ENCODE data around the gene NADSYN1.
"Not testable (repeated sequence)": the region's sequence is repeated elsewhere in the genome, so short reads cannot be mapped to it uniquely, and the experiment has no call there.

The NADSYN1 gene

DNA sequence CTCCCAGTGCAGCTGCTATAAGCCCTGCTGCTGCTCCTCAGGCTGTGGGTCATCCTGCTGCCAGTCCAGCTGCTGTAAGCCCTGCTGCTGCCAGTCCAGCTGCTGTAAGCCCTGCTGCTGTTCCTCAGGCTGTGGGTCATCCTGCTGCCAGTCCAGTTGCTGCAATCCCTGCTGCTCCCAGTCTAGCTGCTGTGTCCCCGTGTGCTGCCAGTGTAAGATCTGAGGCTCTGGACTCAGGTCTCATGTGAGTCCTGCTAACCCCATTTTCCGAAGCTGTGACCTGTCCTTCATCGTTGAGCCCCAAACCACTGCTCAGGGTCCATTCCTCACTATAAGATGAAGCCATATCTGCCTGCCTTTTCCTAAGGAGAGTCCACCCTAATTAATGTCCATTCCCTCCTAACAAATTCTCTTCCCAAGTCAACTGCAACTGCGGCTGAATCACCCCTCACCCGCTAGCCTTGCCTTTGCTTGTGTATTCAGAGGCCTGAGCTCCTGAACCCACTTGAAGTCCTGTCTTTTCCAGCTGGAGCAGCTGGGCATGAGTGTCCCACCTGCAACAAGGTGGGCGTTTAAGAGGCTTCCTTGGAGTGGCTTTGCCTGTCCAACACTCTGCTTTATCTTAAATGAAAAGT is 74.7 kb downstream of the NADSYN1 start:
- no peak for DNase-seq (ENCODE audit: low read depth)

DNA sequence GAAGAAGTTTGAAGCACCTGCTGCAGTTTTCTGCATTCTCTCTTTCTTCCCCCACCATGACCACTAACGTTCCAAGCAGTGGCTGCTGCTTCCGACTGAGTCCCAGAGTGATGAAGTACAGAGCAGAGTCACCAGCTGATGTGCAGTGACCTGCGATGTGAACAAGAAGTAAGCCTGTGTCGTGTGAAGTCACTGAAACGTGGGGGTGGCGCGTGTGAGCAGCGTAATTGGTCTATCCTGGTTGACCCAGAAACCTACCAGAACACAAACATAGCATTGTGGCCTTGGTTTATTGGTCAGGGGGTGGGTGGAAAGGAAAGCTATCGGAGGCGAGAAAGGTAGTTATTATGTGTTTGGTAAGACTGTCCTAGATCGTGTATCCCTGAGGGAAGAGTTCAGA is 77.6 kb downstream of the NADSYN1 start:
- no peak for DNase-seq (ENCODE audit: low read depth)

DNA sequence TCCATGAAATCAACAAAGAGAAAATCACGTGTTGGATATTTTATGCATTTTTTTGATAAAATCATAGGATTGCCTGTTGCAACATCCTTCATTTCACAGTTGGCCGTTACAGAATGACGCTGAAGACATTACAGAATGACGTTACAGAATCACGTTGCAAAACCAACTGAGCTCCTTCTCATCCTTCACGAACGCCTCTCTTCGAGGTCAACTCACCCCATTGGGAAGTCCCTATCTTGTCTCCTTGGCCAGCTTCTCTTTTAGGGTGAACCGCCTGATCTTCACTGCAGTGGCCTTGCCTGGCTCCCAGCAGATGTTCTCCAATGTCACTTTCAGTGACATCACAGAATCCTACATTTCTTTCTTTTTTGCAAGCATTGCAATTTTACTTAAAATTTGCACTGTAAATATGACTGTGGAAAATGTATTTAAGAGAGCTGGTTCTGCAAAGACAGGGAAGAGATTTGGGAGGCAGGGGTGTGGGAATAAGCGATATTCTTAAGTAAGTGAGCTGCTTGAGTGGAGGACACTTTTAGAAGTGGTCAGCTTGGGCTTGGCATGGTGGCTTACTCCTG is 79.1 kb downstream of the NADSYN1 start:
- DNase-seq (ENCODE audit: low read depth) = no peak

DNA sequence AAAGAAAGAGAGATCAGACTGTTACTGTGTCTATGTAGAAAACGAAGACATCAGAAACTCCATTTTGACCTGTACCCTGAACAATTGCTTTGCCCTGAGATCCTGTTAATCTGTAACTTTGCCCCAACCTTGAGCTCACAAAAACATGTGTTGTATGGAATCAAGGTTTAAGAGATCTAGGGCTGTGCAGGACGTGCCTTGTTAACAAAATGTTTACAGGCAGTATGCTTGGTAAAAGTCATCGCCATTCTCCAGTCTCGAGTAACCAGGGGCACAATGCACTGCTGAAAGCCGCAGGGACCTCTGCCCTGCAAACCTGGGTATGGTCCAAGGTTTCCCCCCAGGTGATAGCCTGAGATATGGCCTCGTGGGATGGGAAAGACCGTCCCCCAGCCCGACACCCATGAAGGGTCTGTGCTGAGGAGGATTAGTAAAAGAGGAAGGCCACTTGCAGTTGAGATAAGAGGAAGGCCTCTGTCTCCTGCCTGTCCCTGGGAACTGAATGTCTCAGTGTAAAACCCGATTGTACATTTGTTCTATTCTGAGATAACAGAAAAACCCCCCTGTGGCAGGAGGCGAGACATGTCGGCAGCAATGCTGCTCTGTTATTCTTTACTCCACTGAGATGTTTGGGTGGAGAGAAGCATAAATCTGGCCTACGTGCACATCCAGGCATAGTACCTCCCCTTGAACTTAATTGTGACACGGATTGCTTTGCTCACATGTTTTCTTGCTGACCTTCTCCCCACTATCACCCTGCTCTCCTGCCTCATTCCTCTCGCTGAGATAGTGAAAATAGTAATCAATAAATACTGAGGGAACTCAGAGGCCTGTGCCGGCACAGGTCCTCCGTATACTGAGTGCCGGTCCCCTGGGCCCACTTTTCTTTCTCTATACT is 82.0 kb downstream of the NADSYN1 start:
- DNase-seq (ENCODE audit: low read depth) = not testable (repeated sequence)

DNA sequence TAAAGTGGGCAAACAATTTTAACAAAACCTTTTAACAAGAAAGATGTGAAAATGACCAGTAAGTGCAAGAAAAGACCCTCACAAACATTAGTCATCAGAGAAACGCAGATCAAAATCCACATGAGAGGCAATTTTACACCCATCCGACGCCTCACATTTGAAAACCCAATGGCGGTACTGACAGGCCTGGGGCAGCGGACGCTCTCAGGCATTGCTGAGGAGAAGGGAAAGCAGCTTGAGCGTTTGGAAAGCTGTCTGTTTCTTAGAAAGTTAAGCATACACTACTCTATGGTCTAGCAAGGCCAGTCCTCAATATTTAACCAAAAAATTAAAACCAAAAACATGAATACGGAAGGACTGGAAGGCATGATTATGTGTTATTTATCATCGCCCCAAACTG is 82.8 kb downstream of the NADSYN1 start:
- DNase-seq (ENCODE audit: low read depth) = no peak

DNA sequence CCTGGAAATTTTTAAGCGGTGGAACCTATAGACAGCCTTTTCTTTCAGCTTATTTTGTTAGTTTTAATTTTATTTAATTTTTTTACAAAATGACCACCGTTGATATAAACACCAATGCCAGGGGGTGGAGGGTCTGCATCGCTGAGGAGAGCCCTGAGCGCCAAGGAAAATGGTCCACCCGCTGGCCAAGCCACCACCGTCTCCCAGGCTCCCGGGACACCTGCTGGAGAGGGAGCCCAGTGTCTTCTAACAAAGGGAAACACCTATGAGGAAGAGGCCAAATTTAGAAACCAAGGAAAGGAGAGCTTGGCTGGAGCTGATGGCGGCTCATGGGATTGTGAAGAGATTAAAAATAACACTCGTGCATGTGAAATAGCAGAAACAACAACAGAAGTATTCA is 84.5 kb downstream of the NADSYN1 start:
- no peak for DNase-seq (ENCODE audit: low read depth)

DNA sequence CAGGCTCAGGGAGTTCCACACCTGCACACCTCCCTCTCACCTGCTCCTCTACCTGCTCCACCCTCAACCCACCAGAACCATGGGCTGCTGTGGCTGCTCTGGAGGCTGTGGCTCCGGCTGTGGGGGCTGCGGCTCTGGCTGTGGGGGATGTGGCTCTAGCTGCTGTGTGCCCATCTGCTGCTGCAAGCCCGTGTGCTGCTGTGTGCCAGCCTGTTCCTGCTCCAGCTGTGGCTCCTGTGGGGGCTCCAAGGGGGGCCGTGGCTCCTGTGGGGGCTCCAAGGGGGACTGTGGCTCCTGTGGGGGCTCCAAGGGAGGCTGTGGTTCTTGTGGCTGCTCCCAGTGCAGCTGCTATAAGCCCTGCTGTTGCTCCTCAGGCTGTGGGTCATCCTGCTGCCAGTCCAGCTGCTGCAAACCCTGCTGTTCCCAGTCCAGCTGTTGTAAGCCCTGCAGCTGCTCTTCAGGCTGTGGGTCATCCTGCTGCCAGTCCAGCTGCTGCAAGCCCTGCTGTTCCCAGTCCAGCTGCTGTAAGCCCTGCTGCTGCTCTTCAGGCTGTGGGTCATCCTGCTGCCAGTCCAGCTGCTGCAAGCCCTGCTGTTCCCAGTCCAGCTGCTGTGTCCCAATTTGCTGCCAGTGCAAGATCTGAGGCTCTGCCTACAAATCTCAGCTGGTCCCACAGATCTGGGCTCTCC is 85.1 kb downstream of the NADSYN1 start, which contains the start of gene KRTAP5-8:
Gene KRTAP5-8, plus strand, starts transcription at position 49 of the 689 bp plus-strand sequence. Its CDS starts 31 bp downstream, at position 80.
- DNase-seq (ENCODE audit: low read depth) = not testable (repeated sequence)

DNA sequence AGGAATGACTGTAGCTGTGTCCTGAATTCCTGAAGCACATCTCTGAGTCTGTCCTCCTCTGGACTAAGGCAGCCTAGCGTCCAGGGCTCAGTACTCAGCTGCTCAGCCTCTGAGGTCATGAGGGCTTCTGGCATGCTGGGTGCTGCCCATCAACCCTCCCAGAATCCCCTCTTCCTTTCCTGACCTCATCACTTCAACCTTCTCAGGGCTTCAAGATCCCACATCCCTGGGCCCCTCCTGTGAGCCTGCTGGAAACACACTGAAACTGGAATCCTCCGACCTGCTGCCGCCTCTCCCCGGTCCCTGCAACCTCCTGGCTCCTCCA is 85.6 kb downstream of the NADSYN1 start:
- no peak for DNase-seq (ENCODE audit: low read depth)

DNA sequence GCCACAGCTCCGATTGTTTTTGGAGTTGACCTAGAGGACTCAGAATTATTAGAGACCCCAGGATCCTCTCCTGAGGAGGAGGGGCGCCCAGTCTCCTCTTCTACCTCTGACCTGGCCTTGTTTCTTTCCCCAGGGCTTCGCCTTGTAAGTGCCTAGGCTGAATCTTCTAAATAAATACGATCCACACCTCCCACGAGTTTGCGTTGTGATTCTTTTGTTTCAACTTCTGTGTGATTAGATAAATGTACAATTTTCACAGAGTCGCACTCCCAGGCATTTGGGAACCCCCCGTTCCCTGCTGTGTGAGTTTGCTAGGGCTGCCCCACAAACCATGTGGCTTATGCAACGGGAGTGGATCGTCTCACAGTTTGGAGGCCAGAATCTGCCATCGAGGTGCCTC is 86.0 kb downstream of the NADSYN1 start:
- DNase-seq (ENCODE audit: low read depth) = no peak

DNA sequence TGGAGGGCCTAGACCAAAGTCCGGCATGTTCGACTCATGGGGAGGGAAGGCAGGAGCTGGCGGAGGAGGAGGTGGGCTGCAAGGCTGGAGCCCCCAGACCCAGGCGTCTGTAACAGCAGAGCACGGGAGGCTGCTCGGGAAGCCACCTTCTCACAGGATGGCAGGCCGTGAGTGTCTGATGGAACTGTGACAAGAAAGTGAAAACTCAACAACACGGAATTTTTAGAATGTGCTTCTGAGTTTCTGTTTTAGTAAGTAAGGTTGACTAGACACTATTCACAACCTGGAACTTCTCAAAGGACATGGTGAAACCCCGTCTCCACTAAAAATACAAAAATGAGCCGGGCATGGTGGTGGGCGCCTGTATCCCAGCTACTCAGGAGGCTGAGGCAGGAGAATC is 87.0 kb downstream of the NADSYN1 start:
- not testable (repeated sequence) for DNase-seq (ENCODE audit: low read depth)

DNA sequence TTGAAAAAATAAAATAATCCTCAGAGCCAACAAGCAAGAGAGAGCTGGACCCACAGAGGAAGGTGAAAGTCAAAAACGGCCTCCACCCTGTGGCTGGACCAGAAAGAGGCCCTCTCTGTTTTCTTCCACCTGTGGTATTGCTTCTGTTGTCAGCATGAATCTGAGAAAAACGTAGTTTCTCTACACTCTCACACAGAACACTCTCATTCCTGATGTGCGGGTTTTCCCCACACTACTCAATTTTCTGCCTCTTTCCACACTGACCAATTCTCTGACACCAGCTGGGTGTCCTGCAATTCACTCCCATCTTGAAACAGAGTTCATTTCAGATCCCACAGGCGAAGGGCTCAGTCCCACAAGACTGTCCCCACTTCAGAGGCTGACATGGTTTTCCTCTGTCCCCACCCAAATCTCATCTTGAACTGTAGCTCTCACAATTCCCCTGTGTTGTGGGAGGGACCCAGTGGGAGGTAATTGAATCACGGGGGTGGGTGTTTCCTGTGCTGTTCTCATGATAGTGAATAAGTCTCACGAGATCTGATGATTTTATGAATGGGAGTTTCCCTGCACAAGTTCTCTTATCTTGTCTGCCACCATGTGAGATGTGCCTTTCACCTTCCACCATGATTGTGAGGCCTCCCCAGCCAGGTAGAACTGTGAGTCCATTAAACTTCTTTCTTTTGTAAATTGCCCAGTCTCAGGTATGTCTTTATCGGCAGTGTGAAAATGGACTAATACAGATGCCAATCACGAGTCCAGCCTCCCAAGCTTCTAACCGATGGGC is 87.7 kb downstream of the NADSYN1 start:
- not testable (repeated sequence) for DNase-seq (ENCODE audit: low read depth)

DNA sequence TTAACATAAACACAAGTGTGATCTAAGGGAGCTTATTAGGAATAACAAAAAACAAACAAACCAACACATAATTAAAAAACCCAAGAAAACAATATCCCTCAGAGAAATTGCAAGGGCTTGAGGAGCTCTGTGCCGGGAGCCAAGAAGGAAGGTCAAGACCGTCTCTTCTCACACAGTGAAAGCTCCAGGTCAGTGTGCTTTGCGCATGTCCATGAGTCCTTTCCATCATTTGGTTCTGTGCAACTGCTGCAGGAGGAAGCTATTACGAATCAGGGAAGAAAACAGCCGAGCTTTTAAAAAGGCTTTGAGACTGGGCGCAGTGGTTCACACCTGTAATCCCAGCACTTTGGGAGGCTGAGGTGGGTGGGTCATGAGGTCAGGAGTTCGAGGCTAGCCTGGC is 89.4 kb downstream of the NADSYN1 start:
- no peak for DNase-seq (ENCODE audit: low read depth)

DNA sequence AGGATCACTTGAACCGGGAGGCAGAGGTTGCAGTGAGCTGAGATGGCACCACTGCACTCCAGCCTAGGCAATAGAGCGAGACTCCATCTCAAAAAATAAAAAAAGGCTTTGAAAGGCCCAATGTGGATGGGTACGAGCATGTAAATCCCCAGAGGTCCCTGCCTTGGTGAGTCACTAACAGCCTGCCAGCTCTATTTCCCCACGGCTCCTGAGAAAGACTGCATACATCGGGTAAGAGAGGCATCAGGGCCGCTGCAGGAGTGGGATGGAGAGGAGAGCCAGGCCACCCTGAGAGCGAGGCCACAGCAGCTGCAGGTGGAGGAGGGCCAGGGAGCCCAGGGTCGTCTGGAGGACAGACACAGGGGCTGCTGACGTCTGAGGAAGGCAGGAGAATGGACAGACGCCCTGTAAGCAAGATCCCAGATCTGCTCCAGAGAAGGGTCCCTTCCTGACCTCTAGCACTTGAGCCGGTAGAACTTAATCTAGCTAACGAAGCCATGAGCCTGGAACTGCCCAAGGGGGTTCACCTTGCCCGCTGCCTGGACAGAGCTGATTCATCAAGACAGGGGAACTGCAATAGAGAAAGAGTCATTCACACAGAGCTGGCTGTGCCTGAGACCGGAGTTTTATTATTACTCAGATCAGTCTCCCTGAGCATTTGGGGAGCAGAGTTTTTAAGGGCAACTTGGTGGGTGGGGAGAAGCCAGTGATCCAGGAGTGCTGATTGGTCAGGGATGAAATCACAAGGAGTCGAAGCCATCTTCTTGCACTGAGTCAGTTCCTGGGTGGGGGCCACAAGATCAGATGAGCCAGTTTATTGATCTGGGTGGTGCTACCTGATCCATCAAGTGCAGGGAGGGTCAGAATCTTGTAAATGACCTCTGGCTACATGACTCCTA is 90.1 kb downstream of the NADSYN1 start:
- DNase-seq (ENCODE audit: low read depth) = no peak

DNA sequence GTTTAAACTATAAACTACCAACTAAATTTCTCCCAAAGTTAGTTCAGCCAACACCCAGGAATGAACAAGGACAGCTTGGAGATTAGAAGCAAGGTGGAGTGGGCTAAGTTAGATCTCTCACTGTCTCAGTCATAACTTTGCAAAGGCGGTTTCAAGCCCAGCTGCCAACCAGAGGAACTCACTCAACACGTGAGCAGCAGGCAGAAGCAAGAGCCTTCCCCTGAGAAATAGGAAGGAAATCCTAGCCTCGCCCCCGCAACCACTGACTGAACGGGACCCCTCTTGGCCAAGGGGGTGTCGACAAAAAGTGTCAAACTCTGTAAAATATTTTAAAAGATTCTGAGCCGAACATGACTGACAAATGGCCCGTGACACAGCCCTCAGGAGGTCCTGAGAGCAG is 90.9 kb downstream of the NADSYN1 start:
- DNase-seq (ENCODE audit: low read depth) = no peak

DNA sequence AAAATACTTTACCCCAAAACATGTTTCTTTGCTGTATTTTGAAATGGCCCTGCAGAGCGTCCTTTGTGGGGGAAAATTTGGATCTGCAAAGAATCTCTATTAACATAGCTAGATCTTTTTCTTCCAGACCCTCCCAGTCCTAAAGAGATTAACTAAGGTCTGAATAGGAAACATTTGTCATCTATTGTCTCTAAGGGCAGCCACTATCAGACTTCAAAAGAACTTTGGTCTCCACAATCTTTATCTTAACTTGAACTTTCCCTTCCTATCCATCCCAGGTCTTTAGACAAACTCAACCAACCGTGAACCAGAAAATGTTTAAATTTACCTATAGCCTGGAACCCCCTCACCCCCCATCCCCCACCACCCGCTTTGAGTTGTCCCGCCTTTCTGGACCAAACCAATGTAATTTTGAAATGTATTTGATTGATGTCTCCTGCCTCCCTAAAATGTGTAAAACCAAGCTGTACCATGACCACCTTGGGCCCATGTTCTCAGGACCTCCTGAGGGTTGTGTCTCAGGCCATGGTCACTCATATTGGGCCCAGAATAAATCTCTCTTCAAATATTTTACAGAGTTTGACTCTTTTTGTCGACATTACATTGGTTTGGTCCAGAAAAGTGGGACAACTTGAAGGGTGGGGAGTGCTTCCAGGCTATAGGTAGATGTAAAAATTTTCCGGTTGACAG is 91.7 kb downstream of the NADSYN1 start:
- no peak for DNase-seq (ENCODE audit: low read depth)

DNA sequence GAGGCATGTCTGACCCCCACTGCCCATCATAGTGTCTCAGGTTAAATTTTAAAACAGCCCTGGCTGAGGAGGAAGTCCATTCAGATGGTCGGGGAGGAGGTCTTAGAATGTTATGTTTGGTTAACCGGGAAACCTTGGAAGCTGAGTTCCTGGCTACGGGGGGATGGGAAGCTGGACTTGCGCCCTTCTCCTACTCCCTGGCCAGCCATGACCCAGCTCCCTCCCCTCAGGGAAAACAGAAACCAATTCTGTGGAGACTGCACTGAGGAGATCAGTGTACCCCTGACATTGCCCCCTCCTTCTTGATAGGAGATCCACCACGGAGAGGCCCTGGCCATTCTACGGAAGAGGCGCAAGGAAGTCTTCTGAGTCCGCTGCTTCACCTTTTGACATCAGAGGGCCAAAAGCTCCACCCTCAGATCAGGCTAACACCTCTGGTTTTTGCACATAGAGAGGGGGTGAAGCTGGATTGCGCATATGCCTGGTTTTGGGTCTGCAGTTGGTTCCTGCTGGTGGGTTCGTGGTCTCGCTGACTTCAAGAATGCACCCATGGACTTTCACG is 92.5 kb downstream of the NADSYN1 start:
- DNase-seq (ENCODE audit: low read depth) = no peak

DNA sequence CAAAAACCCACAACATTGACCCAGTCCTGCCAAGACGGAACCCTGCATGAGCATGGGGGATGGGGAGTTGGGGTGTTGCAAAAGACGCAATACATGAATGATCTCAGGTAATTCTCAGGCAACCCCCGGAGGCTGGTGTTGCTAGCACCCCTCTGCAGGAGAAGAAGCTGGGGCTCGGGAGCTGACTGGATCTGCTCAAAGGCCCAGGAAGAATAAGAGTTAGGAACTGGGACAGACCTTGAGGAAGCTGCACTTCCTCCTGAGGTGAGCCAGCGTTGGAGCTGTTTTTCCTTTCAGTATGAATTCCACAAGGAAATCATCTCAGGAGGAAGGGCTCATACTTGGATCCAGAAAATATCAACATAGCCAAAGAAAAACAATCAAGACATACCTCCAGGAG is 95.1 kb downstream of the NADSYN1 start, which contains the start of gene KRTAP5-9:
Gene KRTAP5-9, plus strand, starts transcription at position 301 of the 400 bp plus-strand sequence. CDS start 238 bp downstream, outside the sequence.
- DNase-seq (ENCODE audit: low read depth) = no peak

DNA sequence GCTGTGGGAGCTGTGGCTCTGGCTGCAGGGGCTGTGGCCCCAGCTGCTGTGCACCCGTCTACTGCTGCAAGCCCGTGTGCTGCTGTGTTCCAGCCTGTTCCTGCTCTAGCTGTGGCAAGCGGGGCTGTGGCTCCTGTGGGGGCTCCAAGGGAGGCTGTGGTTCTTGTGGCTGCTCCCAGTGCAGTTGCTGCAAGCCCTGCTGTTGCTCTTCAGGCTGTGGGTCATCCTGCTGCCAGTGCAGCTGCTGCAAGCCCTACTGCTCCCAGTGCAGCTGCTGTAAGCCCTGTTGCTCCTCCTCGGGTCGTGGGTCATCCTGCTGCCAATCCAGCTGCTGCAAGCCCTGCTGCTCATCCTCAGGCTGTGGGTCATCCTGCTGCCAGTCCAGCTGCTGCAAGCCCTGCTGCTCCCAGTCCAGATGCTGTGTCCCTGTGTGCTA is 95.7 kb downstream of the NADSYN1 start:
- DNase-seq (ENCODE audit: low read depth) = no peak

Measured in fibroblast of the conjunctiva (primary cell).